WTC11 (cell line): ENCODE data around the gene RGS7.

Source experiments
- SP1 ChIP-seq: sonication (generic); formaldehyde crosslinking; conservative IDR thresholded peaks from 2 replicates; pipeline ENCODE4 v1.8.1; 2022; ENCODE audit warnings: missing genetic modification reagents
- TF ChIP-seq, protein P1 (sequence below): sonication (generic); formaldehyde crosslinking; IDR thresholded peaks from 2 replicates; pipeline ENCODE4 v1.8.1; 2022; ENCODE audit warnings: mild to moderate bottlenecking, missing genetic modification reagents, moderate library complexity, borderline replicate concordance
- TF ChIP-seq, protein P2 (sequence below): sonication (generic); formaldehyde crosslinking; IDR thresholded peaks from 2 replicates; pipeline ENCODE4 v1.8.1; 2023; ENCODE audit warnings: mild to moderate bottlenecking, missing genetic modification reagents, moderate library complexity
- TF ChIP-seq, protein P3 (sequence below): fragments of 200-600 bp; IDR thresholded peaks from 2 replicates; pipeline ENCODE4 v1.8.0; 2022; ENCODE audit warnings: antibody characterized with exemption

DNA sequence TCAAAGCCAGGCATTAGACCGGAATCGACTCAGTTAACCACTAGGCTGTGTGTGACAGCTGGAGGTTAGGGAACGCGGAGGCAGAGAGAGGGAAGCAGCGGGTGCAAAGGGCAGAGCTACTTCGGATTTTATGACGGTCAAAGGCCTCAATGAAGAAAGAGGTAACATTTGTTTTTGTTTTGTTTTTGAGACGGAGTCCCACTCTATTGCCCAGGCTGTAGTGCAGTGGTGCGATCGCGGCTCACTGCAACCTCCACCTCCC lies 468.3 kb downstream of the RGS7 start:
- TF ChIP-seq, protein P1, sequence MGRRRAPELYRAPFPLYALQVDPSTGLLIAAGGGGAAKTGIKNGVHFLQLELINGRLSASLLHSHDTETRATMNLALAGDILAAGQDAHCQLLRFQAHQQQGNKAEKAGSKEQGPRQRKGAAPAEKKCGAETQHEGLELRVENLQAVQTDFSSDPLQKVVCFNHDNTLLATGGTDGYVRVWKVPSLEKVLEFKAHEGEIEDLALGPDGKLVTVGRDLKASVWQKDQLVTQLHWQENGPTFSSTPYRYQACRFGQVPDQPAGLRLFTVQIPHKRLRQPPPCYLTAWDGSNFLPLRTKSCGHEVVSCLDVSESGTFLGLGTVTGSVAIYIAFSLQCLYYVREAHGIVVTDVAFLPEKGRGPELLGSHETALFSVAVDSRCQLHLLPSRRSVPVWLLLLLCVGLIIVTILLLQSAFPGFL (CRISPR knock-in tag) = no peak
- TF ChIP-seq SP1 (CRISPR knock-in tag) = no peak
- TF ChIP-seq, protein P2, sequence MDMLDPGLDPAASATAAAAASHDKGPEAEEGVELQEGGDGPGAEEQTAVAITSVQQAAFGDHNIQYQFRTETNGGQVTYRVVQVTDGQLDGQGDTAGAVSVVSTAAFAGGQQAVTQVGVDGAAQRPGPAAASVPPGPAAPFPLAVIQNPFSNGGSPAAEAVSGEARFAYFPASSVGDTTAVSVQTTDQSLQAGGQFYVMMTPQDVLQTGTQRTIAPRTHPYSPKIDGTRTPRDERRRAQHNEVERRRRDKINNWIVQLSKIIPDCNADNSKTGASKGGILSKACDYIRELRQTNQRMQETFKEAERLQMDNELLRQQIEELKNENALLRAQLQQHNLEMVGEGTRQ (CRISPR knock-in tag) = no peak
- TF ChIP-seq, protein P3, sequence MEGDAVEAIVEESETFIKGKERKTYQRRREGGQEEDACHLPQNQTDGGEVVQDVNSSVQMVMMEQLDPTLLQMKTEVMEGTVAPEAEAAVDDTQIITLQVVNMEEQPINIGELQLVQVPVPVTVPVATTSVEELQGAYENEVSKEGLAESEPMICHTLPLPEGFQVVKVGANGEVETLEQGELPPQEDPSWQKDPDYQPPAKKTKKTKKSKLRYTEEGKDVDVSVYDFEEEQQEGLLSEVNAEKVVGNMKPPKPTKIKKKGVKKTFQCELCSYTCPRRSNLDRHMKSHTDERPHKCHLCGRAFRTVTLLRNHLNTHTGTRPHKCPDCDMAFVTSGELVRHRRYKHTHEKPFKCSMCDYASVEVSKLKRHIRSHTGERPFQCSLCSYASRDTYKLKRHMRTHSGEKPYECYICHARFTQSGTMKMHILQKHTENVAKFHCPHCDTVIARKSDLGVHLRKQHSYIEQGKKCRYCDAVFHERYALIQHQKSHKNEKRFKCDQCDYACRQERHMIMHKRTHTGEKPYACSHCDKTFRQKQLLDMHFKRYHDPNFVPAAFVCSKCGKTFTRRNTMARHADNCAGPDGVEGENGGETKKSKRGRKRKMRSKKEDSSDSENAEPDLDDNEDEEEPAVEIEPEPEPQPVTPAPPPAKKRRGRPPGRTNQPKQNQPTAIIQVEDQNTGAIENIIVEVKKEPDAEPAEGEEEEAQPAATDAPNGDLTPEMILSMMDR = no peak
